RPMI7951 (cell line): ENCODE data around the gene IRX3. TPM values are rescaled to one million over a fixed set of nuclear protein-coding genes. Genes with fewer than 3 reads are reported as not detected.
A peak's percentile ranks its signal among the peaks of the same experiment; 100 is the strongest.

Experiments
- DNase-seq: peaks from one replicate; pipeline ENCODE4 v3.0.0-alpha.2; 2012; ENCODE audit warnings: low read depth
- total RNA-seq: library from RNA; depleted of rRNA; stranded (reverse); fragments of >200 nt; shearing (Covaris generic); gene quantifications from 2 replicates; pipeline ENCODE4 v1.2.3, GENCODE V29; 2014; rRNA removed

IRX3 gene
- total RNA-seq = 7.7 and 15.1 TPM in 2 replicates

DNA sequence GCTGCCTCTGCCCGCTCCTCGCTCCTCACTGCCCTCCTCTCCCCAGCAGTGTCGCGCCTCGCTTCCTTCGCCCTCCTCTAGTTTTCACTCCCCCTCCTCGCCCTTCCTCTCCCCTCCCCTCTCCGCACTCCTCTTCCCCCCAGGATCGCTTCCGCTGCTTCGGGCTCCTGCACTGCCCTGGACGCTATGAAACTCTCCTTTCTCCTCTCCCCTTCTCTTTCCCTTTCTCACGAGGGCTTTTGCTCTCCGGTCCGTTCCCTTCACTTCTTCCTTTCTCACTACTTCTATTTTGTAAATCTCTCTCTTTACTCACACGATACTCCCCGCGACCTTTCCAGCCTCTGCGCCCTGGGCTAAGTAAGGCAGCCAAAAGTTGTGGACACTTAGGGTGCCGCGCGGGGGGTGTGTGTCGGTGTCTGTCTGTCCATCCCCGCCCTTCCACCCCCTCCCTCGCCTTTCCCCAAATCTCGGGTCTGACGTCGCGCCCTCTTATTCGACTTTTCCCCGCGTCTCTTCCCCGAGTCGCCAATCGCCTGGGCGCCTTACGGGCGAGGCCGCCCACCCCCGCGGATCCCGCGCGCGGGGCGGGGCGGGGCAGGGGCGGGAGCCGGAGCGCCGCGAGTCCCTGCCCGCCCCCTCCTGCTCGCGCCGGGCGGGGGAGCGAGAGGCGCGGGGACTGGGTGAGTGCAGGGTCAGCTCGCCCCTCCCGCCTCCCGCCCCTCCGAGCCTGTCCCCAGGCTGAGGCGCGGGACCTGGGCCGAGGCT is at the start of gene IRX3:
Gene IRX3 (minus strand): TSS at position 422 of the 765 bp plus-strand sequence. CDS start 737 bp downstream, outside the sequence.
- peak; percentile 97 for DNase-seq

DNA sequence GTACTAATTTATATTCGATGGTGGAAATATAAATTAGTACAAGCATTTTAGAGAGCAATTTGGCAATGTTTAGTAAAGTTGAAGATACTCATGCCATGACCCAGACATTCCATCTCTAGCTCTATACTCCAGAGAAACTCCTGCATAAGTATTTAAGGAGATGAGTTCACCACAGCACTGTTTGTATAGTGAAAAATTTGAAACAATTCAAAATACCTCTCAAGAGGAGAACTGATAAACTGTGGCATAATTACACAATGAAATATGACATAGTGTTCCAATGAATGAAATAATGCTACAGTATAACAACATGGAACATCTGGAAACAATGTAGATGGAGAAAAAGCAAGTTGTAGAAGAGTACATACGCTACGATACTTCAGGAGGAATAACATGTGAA is 48.6 kb upstream of the IRX3 start:
- DNase-seq = no peak

DNA sequence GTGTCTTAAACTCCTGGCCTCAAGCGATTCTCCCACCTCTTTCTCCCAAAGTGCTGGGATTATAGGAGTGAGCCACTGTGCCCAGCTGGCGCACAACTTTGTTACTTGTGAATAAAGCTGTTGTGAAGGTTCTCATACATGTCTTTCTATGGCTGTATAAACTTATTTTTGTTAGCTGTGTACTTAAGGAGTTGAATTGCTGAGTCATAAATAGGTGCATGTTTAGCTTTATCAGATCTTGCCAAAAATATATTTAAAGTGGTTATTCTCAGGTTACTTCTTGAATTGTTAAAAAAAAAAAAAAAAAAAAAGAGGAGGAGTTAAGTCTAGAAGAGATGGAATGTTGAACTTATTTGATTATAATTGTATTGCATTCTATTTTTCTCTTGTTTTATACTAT is 47.6 kb upstream of the IRX3 start:
- DNase-seq = no peak

DNA sequence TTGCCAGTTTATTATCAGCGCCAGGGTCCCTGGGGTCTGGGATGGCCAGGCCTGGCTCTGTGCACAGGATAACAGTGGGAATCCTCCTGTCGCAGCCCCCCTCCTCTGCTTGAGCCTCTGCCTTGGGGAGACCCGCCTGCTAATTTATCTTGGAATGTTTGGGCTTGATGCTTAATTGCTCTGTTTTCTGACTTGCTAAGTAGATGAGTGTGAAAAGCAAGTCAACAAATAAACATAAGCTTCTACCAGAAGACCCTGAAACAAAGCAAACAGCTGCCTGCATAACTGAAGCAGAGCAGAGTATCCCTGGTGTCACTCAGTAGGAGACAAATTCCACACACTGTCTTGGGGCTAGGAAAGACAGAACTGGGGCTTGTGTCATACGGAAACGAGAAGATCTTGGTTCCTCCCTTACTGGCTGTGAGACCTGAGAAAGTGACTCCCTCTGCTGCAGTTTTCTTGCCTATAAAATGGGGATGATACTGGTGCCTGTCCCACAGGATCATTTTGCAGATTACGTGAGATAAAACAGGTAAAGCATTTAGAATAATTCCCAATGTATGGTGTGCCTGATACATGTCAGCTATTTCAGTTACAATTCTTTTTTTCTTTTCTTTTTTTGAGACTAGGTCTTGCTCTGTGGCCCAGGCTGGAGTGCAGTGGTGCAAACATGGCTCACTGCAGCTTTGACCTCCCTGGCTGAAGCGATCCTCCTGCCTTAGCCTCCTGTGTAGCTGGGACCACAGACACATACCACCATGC is 44.8 kb upstream of the IRX3 start:
- DNase-seq = no peak

DNA sequence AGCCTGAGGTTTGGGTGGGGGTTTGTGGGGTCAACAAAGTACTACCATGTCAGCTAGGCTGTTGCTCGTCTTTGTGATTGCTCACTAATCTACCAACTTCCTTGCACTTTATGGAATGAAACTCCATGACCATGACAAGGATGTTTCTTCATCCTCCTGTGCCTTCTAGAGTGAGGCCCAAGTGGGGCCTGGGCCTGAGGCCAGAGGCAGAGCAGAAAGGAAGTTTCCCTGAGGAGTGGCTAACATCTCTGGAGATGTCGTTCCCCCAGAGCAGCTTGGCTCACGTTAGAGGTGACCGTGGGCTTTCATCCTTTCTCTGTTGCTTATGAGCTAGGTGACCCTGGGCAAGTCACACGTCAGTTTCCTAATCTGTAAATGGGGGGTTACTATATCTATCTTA is 41.0 kb upstream of the IRX3 start:
- no peak for DNase-seq

DNA sequence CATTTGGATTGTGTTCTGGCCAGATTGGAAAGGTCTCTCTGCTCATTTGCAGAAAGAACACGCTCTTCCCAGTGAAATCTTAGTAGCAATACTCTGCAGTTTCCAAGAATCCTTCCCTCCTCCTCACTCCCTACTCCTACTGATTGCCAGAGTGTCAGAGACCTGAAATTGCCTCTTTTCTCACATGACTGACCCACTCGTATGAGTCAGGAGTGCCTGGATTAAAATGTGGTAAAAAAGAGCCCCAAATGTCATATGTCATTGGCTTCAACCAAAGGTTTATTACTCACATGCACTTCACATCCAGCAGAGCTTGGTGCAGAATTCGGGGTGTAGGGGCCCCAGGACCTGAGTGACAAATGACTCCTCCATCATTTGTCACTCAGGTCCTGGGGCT is 39.7 kb upstream of the IRX3 start:
- peak; percentile 66 for DNase-seq

DNA sequence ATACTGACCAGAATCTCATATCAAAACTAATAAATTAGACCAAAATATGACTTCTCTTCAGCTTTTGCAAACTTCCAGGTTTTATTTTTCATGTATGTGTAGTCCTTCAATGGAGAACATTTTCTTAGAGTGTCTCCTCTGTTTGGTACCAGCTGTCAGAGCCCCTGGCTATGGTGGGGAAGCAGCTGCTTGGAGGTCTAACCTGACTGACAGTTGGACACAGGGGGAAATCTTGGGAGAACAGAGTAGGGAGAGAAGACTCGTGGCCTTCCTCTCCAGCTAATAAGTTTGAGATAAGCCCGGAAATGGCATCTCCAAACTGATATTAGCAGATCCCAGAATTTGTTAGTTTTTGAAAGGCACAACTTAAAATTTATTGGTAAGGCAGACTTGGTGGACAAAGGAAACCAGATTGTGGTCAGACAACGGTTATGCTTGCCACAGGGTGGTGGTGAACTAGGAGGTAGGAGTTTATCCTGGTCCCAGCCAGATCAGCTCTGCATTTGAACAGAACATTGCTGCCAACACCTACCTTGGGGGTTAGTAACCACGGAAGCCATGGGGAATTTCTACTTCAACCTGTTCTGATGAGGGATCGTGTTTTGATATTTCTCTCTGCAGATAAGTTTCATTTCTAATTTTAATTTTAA is 39.2 kb upstream of the IRX3 start:
- DNase-seq = peak; percentile 22

DNA sequence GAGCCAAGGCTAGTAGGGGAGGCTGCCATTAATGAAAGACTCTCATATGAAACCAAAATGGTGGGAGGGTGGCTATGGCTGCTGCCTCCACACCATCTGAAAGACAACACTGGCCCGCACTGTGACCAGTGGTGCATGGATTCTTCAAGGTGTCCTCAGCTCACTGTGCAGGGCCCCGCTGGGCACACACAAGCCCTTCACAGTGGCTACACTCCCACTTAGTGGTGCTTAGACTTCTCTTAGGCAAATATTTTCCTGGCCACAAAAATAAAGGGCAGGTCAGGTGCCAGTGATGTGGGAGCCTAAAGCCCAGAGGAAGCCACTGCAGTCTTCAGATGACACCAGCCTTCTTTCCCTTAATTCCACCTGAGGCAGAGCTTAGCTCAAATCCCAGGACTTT is 38.1 kb upstream of the IRX3 start:
- no peak for DNase-seq

DNA sequence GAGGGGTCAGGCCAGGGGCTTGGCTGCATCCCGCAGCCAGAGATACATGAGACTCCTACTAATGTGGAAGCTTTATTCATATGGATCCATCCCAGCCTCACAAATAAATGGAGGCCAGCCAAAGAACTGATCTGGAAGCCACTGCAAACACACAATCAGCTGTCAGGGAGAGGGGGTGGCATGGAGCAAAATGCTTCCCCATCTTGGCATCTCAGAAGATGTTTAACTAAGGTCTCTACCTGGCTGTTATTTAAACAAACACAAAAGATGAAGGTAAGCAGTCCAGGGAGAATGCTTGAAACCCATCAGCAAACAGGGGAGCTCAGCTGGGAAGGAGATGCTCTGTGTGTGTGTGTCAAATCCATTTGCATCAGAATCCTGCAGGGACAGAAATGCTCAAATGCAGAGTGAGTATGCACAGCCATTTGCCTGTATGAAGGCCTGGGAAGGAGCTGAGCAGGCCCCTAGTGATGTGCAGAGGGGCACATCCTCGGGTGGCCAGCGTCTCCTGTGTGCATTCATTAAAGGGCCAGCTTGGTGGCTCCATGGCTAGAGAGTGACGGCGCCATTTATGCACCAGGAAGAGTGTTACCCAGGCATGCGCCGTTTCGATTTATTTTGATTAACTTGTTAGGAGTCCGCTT is 34.2 kb upstream of the IRX3 start:
- no peak for DNase-seq

DNA sequence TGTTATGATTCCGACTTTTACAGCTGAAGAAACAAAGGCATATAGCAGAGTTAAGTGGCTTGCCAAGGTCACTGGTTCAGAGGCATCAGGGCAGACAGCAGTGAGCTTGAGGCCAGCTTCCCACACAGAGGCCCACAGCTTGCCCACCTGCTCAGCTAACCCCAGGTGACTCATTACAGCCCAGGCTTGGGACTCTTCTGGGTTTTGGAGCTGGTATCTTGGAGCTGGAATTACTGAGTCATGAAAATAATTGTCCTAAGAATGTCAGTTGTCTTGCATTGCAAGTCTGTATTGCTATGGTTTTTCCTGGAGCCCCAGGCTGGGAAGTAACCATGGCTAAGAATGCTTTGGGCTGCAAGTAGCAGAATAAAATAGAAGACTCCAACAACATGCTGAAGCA is 32.4 kb upstream of the IRX3 start:
- DNase-seq = peak; percentile 86

DNA sequence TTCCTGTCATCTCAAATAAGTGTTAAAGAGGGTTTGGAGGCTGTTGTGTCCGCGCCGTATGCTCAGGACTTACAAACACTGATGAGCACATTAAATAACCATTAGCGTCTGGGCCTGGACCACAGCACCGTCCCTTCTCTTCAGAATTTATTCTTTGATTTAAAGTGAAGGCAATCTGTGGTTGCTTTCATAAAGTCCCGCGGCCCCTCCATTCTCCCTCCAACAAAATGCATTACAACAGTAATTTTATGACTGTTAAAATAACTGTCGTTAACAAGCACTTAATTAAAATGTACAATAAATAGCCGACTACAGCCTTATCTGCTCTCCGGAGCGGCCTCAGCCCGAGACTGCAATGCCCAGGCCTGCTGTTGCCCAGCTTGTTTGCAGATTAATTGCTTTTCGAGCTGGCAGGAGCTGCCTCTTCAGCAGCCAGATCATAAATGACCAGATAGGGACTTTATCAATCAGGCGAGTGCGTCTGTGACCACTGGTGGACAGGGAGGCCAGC is 30.6 kb upstream of the IRX3 start:
- no peak for DNase-seq

DNA sequence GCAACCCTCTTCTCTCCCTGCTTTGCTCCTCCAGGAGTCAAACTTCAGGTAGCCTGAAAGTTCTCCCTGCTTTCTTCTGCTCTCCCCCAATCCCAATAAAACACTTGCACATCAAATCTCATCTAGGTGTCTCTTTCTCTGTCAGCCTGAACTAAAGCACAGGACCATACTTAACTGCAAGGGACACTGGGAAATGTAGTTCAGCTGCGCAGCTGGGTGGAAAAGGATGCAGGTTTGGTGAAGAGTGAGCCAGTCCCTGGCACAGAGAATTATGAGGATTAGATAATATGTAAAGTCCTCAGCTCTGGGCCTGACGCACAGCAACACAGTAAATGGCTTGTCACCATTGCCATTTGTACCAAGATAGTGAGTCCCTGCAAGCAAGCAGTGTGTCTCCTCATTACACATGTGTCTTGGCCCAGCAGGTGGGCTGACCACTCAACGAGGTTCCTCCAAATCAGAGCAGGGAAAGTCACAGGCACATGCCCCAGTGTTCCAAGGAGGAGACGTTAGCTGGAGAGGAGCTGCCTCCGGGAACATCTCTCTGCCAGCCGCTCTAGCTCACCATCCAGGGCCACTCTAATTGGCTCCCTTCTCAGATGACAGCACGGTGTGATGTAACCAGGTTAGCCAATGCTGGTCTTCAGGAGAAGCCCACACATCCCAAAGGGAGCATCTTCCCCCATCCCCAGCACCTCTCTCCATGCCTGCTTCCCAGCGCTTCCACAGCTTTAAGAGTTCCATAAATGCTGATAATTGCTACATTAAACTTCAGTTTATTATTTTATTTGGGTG is 29.7 kb upstream of the IRX3 start:
- no peak for DNase-seq

DNA sequence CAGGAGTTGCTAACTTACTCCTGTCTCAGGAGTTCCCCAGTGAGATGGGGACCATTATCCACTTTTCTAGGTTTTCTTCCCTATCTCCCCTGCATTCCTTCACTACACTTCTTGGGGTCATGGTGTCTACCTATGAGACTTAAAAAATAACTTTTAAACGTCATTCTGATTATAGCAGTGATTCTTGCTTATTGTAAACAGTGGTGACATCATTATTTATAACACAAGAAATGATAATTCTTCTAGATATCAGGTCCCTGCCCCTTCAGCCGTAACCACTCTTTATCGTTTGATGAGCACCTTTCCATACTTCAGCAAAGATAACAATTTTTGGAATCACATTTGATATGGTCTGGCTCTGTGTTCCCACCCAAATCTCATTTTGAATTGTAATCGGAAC is 27.2 kb upstream of the IRX3 start:
- DNase-seq = no peak

DNA sequence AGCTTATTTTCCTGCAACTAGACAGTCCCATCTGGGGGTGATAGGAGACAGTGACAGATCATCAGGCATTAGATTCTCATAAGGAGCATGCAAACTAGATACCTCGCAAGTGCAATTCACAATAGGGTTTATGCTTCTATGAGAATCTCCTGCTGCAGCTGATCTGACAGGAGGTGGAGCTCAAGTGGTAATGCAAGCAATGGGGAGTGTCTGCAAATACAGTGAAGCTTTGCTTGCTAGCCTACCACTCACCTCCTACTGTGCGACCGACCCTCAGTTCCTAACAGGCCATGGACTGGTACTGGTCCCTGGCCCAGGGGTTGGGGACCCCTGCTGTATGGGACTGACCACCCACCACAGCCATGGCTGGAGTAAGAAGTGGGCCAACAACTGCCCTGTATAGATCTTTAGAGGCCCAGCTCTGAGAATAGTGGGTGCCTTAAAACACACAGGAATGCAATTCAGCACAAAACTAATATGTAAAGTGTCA is 26.0 kb upstream of the IRX3 start:
- no peak for DNase-seq

DNA sequence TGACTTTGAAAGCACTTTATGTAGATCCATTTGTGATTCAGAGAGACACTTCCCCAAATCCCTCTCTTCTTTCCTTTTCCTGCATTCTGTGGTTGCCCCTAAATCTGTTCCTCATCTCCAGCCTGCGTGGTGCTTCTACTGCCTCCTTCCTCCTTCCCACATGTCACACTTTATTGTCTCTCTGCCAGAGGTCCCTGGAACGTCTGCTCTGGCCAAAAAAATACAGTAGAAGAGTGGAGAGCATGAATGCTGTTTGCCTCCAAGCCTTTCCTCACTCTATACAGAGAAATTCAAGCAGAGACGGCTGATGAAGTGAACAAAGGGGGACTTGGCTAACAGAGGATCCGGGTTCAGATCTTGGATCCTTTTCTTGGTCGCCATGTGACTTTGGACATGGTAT is 22.8 kb upstream of the IRX3 start:
- DNase-seq = no peak

DNA sequence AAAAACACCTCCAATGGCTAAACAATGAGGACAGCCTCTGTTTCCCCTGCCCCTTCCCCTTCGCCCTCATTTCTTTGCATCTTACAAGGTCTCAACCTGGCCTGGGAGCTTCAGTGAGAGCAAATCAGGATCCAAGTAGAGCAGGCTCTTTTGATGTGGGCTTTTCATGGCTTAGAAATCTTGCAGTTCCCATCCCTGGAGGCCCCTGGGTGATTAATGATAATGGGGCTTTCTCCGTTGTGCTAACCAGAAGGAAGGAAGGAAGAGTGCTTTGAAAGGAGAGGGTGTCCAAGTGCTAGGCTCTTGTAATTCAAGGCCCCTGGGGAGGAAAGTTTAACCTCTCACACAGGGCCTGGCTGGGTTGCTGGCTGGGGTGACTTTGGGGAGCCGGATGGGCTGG is 18.5 kb upstream of the IRX3 start:
- no peak for DNase-seq

DNA sequence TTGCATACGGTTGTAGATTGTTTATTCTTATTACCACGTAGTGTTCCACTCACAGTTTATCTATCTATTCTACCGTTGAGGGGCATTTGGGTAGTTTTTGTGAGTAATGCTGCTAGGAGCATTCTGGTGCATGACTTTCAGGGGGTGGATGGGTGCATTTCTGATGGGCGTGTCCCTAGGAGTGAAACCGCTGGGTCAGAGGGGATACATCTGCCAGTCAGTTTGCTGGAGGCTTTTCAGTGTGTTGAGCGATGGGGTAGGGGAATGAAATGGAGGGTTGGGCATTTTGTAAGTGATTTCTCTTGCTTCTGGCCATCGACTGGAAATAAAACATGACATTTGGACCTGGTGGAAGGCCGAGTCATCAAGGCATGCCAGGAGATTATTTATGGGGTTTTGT is 17.0 kb upstream of the IRX3 start:
- no peak for DNase-seq

DNA sequence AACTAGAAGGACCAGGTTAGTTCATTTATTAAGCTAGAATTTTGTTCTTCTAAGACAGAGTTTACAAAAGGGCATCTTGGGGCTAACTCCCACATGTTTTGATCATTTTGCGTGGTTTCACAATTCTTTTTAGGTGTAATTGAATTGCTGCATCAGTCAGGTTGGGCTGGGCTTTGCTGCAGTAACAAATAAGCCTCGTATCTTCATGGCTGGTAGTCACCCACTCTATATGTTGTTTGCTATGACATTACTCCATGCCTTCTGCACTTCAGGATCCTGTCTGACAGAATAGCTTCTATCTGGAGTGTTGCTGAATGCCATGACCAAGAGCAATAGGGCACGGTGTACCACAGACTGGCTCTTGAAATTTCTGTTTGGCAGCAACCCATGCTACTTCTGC is 10.6 kb upstream of the IRX3 start:
- DNase-seq = no peak

DNA sequence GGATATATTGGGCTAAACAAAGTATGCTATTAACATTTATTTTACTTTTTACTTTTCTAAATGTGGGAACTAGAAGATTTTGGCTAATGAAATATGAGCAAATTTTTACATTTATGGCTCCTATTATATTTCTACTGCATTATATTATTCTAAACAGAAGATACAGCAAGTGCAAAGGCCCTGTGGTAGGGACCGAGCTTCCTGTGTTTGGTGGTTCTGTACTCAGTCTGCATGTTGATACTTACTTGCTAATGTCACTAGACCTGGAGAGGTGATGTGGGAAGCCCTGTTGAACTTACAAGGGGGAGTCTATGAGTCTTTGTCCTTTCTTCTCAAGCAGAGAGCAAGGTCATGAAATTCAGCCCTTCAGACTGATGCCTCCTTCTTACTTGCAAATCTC is 10.0 kb upstream of the IRX3 start:
- DNase-seq = no peak

DNA sequence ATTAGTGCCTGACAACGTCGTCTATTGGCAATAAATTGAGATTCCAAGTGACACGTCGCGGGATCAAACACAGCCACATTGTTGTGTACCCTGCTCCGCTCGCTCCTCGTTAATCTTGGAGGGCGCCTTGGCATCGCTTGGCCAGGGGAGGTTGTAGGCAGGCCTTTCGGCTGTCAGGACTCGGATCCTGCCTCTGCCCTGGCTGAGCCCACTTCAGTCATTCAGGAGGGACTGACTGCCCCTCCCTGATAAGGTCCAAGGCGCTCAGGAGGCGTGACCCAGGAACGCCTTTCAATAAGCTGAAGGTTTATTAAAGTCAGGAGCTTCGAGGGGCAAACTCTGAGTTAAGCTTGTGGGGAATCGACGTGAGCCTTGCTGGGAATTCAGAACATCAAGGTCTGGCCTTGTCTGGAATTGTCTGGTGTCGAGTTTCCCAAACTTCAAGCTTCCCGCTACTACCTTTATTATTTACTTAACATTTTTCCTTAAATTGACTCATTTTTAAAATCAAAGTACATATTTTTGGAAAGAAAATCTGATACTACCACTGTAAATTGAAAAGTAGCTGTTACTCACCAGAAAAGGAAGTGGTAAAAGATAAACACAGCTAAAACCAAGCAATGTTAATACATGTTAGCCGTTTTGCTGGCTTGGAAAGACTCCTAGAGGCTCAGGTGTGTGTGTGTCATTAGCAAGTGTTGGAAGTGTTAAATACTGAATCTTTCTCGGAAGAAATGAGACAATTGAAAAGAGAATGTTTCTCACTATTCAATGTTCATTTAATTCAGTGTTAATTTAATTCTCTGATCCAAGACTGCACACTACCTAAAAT is 5.3 kb upstream of the IRX3 start:
- DNase-seq = no peak
